Endothelial cell of hepatic sinusoid (primary cell): ENCODE measurements around the gene CPAMD8.
"Not testable (repeated sequence)": the region's sequence is repeated elsewhere in the genome, so short reads cannot be mapped to it uniquely, and the experiment has no call there.

Experiments used
- in situ Hi-C: cut with HindIII; loops from 2 replicates; pipeline ENCODE4 v1.10.0; 2017; ENCODE audit warnings: low sequenced_read_pairs

CPAMD8 gene

GRCh38 chr19:17004386-17004785, 22.2 kb downstream of the CPAMD8 start:
- in situ Hi-C loops, result no loop called here

GRCh38 chr19:17002455-17002854, 24.2 kb downstream of the CPAMD8 start:
- in situ Hi-C loops, result no loop called here

GRCh38 chr19:17001603-17002183, 24.9 kb downstream of the CPAMD8 start:
- in situ Hi-C loops, result no loop called here

GRCh38 chr19:16998635-16999194, 27.9 kb downstream of the CPAMD8 start:
- in situ Hi-C loops, result no loop called here

GRCh38 chr19:16996838-16997490, 29.6 kb downstream of the CPAMD8 start:
- in situ Hi-C loops, result not testable (repeated sequence)

- in situ Hi-C loops, result no loop called here
Observed at GRCh38 chr19:16988661-16989060, 37.9 kb downstream of the CPAMD8 start.

GRCh38 chr19:16985403-16985802, 41.2 kb downstream of the CPAMD8 start:
- in situ Hi-C loops, result no loop called here

GRCh38 chr19:16982586-16982985, 44.0 kb downstream of the CPAMD8 start:
- in situ Hi-C loops, result not testable (repeated sequence)

- in situ Hi-C loops, result no loop called here
Observed at GRCh38 chr19:16978839-16979802, 47.5 kb downstream of the CPAMD8 start.

- in situ Hi-C loops, result no loop called here
Observed at GRCh38 chr19:16978156-16978555, 48.5 kb downstream of the CPAMD8 start.

- in situ Hi-C loops, result no loop called here
Observed at GRCh38 chr19:16977306-16977705, 49.3 kb downstream of the CPAMD8 start.

- in situ Hi-C loops, result no loop called here
Observed at GRCh38 chr19:16976446-16976845, 50.2 kb downstream of the CPAMD8 start.

GRCh38 chr19:16970821-16971220, 55.8 kb downstream of the CPAMD8 start:
- in situ Hi-C loops, result no loop called here

GRCh38 chr19:16969135-16969534, 57.5 kb downstream of the CPAMD8 start:
- in situ Hi-C loops, result loop anchor here (5.0 to 10.0 kb wide), 2 partner anchors 68 to 174 kb away; no protein-coding TSS in a partner anchor

- in situ Hi-C loops, result loop anchor here (10.0 kb wide), 1 partner anchor 166 kb away; no protein-coding TSS in a partner anchor
Observed at GRCh38 chr19:16960996-16961822, 65.4 kb downstream of the CPAMD8 start.

GRCh38 chr19:16958277-16958676, 68.3 kb downstream of the CPAMD8 start:
- in situ Hi-C loops, result not testable (repeated sequence)

- in situ Hi-C loops, result no loop called here
Observed at GRCh38 chr19:16957855-16958254, 68.8 kb downstream of the CPAMD8 start.

- in situ Hi-C loops, result no loop called here
Observed at GRCh38 chr19:16957151-16957701, 69.4 kb downstream of the CPAMD8 start.

- in situ Hi-C loops, result no loop called here
Observed at GRCh38 chr19:16955161-16955560, 71.4 kb downstream of the CPAMD8 start.

- in situ Hi-C loops, result no loop called here
Observed at GRCh38 chr19:16952046-16952445, 74.6 kb downstream of the CPAMD8 start.
